Adrenal gland (tissue), 5 donors: ENCODE results near the gene ZNF99.

Source experiments
- CTCF ChIP-seq, 6 experiments: fragments of 450-650 bp in 4 of 6; fragments of 200-600 bp in 2 of 6; sonication (generic) in 1 of 6; IDR thresholded peaks; 1 replicate in 5 of 6; 2 replicates in 1 of 6; pipeline versions ENCODE4 v1.5.1 to v1.8.0; 2016 to 2021; ENCODE audit warnings: antibody characterized with exemption in 6 of 6, mild to moderate bottlenecking in 2 of 6, moderate library complexity in 1 of 6
- POLR2A ChIP-seq, 2 donors: fragments of 450-650 bp; IDR thresholded peaks; one replicate each; pipeline ENCODE4 v1.6.1; 2017; ENCODE audit warnings: antibody characterized with exemption in 2 of 2, mild to moderate bottlenecking in 2 of 2, moderate library complexity in 1 of 2
- donor health status: DM: no; HTN: no; CAD: no.

- no peak for TF ChIP-seq POLR2A (IDR thresholded peaks at IDR 0.05)
- no peak for TF ChIP-seq CTCF (IDR thresholded peaks at IDR 0.05)
Measured at GRCh38 chr19:22814124-22814523, 30.2 kb upstream of the ZNF99 start.
